NCI-H1105 treated with DMSO at 0.1 percent for 48 hours (cell line): Measurements from ENCODE around the gene CPNE5.

Source experiments
- DNase-seq: peaks from one replicate; lab custom pipeline; 2025; lab: John Stamatoyannopoulos, UW

CPNE5 gene

DNA sequence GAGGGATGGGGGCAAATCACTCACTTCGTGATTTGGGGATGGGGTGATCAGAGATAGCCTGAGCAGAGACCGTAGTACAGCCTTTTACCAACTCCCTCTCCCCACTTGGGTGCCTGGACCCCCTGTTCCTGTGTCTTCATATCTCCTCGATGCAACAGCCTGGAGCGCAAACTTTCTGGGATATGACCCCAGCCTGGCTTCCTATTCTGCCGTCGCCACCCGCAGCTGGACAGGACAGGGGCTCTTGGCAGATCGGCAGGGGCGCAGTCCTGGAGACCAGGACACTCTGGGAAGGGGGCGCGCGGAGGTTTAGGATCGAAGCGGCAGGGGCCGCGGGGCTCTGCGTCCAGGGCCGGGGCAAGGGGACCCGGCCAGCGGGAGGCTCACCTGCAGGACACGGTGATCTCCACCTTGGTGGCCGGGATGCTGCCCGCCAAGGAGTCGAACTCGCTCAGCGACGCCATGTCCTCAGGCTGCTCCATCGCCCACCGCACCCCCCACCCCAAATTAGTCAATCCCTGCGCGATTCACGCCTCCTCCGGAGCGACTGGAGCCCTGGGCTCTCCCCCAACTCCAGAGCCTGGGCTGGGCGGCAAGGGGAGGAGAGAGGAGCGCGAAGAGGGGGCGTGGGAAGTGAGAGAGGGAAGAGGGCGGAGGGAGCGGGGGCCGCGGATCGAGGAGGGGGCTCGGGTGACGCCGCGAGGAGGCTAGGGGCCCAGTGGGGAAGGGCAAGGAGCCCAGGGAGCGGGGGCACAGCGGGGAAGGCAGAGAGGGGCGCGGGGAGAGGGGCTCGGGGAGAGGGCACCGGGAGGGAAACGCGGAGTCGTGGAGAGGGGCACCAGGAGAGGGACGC, at the start of gene CPNE5:
Gene CPNE5, minus strand, starts transcription at position 549 of the 853 bp plus-strand sequence. Its CDS starts 67 bp downstream, at position 482.
- DNase-seq: peak; percentile 16

- no peak for DNase-seq
These were observed 48.9 kb upstream of the CPNE5 start for GRCh38 chr6:36888115-36888643.

DNA sequence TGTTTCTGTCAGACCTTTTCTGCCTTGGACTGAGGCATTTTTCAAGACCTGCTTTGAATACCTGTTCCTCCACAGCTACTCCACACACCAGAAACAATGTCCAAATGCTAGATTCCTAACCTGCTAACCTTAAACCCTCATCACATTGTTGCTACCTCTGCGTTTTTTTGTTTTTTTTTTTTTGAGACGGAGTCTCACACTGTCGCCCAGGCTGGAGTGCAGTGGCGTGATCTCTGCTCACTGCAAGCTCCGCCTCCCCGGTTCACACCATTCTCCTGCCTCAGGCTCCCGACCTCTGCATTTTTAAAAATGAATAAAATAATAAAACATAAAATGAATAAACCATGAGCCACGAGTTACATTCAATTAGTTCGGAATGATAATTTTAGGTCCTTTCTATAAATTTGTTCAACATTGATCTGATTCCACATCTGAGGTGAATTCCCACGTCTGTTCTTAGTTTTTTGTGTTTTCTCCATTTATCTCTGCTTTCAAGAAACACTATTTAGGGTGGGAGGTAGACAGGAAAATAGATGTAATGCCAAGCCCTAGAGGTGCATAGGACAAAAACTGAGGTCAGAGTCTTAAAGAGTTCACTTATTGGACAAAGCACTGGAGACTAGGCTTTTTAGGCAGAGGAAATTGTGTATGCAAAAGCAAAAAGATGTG, 47.8 kb upstream of the CPNE5 start:
- no peak for DNase-seq

DNA sequence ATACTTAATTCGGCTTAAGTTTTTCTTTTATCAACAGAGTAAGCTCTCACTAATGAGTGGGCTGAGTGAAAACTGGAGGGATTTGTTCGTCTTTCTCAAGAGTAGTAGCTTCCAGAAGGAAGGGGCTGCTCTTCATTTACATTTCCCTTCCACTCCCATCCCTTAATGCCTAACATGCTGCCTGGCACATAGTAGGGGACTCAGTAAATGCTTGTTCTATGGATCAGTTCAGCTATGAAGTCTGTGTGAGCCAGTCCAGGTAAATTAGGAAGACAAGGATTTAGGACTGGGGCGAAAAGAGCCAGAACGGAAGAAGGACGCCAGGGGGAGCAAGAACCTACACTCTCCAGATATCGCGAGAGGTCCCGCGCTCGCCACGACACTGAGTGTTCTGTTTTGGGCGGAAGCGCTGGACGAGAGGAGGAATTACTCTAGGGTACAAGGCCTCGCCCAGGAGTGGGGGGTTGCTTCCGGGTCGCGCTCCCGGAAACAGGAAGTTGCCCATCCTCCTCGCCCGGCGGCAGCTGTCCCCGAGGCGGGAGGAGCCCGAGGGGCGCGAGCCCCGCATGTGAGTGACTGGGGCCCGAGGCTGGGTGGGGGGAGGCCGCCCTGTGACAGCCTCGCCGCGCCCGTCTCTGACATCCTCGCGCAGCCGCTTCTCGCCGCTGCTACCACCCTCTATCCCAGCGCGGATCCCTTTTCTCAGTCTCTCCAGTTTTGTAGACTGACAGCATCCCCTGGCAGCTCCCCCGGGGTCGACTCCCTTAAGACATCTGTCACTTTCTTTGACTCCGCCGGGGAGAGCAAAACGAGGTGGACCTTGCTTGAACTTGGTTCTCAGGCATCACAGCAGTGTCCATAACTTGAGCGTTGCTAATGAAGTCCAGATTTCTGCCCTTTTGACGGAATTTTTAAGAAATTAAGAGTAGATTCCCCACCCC, 46.5 kb upstream of the CPNE5 start, which contains the start of gene C6orf89:
Gene C6orf89, plus strand, starts transcription at position 492 of the 941 bp plus-strand sequence. CDS start 13,493 bp downstream, outside the sequence.
- peak; percentile 98 for DNase-seq

DNA sequence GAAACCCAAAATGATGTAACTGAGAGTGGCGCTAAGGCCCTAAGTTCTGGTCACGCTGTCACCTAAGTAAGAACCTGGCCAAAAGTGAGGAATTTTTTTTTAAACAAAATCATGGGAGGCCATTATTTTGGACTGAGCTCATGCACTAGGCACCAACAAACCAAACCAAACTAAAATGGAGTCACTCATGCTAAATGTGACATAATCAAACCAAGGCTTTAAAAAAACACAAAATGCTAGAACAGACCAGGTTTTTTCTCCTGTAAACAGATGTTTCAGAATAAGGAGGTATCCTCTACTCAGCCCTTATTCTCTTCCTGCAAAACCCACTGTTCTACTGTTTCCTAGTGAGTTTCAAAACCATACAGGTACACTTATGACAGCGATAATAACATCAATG, 45.4 kb upstream of the CPNE5 start:
- no peak for DNase-seq

DNA sequence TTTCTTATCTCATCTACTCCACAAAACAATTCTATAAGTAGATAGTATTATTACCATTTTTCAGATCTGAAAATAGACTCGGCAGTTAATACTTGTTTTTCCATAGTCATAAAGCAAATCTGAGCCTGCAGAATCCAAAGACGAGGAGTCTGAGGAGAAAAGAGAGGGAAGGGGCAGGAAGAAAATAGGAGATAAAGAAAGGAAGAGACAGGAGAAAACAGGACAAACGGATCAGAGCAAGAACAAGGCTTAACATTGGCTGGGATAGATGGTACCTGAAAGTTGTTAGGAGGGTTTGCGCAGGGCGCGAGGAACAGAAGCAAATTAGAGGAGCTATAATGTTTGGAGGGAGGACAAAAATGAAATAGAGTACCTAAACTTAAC, 36.0 kb upstream of the CPNE5 start:
- DNase-seq: peak; percentile 32

DNA sequence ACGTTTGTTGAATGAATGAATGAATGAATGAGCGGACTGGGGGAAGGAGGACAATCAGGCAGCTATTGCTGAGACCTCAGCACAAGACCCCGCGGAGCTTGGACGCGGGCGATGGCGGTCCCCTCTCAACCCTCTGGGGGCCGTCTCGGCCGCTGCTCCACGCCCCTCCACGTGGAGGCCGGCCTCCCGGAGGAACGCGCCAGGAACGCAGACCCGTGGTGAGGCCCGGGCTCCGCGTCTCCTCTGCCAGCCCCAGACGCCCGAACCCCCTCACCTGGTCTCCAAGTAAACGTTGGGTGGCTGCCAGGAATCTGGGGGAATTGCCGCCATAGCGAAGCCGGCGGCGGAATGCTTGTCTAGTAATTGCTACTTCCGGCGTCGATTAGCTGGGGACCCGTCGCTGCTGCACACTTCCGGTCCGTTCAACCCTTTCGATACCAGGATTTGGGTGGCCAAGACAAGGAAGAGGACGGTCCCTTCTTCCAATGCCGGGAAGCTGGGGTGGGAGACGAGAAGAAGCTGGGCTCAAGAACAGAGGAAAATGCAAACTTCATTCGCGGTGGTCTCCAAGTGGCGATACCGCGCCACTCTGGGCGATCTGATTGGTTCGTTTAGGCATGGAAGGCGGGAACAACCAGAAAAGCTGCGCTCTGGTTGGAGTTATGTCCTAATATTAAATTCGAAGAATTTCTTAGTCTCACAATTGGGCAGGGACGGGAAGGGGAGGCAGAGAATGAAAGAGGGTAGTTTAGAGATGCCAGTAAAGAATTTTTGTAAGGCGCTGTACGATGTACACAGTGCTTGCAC, 35.4 kb upstream of the CPNE5 start, which contains the start of gene PPIL1:
Gene PPIL1, minus strand, starts transcription at position 361 of the 807 bp plus-strand sequence. Its CDS starts 31 bp downstream, at position 330.
- DNase-seq: peak; percentile 98

- peak; percentile 46 for DNase-seq
These were observed 34.6 kb upstream of the CPNE5 start for GRCh38 chr6:36873612-36874442.

GRCh38 chr6:36873115-36873514, 33.9 kb upstream of the CPNE5 start:
- no peak for DNase-seq

- DNase-seq: no peak
These were observed 32.4 kb upstream of the CPNE5 start for GRCh38 chr6:36871686-36872085.

DNA sequence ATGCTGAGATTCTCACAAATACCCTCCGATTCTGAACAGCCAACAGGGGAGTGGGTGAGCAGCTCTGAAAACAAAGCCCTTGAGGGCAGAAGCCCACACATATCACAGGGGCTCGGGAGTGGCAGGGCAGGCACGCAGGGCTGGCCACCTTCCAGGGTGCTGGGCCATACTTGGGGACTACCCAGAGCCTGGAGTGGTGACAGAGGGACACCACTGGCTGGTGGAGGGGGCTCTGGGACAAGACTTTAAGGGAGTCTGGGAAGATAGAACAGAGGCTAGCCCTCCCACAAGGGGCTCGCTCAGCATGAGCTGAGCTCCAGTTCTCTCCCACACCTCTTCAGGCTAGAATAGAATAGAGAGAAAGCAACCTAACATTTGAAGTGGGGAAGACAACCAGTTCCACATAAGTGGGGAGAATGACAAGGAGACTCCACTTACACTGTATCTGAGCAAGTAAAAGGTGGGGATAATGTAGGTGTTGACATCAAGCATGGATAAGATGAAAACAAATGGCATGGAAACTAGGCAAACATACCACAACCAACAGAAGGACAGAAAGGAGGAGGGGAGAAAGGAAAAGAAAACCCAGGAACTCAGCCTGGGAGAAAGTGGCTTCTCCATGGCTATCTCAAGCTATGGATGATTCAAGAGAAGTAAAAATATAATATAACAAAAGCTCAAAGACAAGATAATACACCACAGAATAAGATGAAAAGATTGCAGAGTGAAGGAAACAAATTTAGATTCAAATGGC, 28.4 kb upstream of the CPNE5 start:
- no peak for DNase-seq

- DNase-seq: peak; percentile 6
These were observed 26.6 kb upstream of the CPNE5 start for GRCh38 chr6:36865835-36866234.

DNA sequence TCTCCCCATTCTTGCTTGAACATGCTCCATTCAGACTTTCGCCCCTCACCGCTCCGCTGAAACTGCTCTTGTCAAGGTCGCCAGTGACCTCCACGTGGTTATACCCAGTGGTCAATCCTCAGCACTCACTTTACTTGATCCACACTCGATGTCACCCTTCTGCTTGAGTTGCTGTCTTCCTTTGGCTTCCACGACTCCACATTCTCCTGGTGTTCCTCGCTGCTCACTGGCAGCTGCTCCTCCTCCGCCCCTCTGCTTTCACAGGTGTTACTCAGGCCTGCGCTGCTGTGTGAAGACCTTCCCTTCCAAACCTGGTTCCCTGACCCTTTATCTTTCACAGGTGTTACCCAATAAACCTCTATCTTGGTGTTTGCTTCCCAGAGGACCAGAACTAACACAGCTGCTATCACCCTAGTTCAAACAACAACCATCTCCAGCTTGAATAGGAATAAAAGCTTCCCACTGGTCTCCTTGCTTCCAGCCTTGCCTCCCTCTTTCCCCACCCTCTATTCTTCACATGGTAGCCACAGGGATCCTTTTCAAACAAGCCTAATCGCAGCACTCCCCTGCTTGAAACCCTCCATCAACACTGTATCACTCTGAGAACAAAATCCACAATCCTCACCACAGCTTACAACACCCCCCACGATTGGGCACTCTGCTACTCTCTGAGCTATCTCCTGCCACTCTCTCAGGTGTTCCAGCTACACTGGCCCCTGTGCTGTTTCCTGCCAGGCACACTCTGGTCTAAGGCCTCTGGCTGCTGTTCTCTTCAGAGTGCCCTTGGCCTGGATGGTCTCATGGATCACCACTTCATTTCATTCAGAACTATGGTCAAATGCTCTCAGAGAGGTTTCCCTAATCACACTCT, 24.7 kb upstream of the CPNE5 start:
- DNase-seq: no peak

DNA sequence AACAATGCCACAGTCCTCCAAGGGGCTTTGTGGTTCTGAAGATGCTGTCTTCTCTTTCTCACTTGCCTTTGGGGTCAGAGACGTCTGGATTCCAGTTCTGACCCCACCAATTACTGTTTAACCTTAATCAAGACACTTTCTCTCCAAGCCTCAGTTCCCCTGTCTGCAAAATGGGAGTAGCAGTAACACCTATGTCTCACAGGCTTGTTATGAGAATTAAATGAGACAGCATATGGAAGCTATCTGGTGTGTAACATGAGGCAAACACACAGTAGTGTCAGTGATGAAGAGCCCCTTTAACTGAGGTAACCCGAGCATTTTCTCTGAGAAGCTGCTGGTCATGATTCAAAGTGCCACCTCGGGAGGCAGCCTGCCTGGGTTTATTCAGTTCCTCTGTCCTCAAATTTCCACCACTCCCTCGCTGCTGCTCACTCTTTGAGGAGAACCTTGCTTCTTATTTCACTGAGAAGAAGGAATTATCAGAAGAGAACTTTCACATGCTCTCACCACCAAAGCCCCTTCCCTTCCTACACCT, 23.7 kb upstream of the CPNE5 start:
- no peak for DNase-seq

DNA sequence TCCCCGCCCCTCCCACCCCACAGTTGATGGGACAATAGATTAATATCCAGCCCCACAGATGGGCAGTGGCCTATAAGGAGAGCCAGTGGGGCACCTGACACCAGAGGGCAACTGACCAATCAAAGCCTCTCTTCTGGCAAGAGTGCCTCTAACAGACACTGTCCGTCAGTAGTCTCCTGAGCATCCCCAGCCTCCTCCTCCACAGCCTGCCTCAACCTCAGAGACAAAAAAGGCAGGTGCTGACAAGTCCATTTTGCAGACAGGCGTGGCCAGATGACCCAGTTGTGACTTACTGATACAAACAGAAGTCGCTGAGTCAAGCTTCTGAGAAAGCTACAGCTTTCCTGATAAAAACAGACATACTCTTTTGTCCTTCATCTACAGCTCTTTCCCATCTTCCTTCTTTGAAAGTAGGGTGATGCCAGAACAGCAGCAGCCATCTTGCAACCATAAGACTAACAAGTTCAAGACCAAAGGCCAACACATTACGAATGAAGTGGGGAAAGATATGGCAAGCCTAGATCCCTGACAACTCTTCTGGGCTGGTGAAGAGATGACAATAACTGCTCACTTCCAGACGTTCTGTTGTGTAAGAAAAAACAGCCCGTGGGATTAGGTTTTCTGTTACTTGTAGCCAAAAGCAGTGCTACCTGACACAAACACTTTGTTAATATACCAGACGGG, 23.1 kb upstream of the CPNE5 start:
- no peak for DNase-seq

GRCh38 chr6:36860126-36860525, 20.9 kb upstream of the CPNE5 start:
- DNase-seq: no peak

DNA sequence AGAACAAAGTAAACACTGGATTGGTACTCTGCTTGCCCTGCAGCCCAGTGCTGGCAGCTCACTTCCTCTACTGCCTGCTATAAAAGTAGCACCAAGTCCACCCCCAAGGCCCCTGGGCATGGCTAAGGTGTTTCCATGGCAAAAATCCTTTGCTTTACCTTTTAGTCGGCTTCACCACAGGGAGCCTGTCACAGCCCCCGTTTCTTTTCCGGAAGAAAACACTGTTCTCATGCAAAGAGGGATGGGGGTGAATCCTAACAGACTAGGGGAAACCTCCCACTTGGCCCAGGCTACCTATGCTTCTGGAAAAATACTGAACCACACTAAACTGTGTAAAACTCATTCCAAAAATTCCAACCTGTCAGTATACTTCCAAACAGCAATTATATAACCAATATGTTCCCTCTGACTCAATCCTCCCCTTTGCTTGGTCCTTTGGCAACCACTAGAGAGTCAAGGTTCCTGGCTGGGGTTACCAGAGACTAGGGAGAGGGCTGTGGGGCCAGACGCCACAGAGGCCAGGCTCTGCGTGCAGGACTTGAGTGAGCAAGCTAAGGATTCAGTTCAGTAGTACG, 19.2 kb upstream of the CPNE5 start:
- DNase-seq: no peak
